GM19099 (cell line): ENCODE measurements around the gene BIRC2.

ENCODE experiments used
- POLR2A ChIP-seq: IDR thresholded peaks from 3 replicates; pipeline ENCODE4 v1.6.1; 2011; ENCODE audit warnings: low read depth; ENCODE audit not compliant: insufficient read length; ENCODE audit errors: extremely low read depth

The BIRC2 gene

GRCh38 chr11:102426000-102426399, 79.0 kb downstream of the BIRC2 start:
- TF ChIP-seq POLR2A: no peak

- no peak for TF ChIP-seq POLR2A
Observed at GRCh38 chr11:102426570-102426969, 79.6 kb downstream of the BIRC2 start.

DNA sequence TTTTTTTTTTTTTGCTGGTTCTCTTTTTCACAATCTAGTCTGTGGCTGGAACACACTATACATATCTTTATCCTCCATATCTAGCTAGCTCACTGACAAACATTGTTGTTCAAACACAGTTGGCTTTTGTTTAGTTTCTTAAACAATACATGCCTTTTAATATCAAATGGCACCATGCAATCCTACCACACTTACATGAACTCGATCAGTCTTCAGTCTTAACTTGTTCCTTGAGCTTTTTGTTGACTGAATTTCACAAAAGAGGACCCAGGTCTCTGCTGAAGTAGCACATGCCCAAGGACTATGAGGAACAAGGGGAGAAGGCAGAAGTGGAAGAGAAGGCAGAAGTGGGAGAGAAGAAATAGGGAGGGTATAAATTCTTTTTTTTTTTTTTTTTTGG, 80.1 kb downstream of the BIRC2 start:
- no peak for TF ChIP-seq POLR2A
